SU-DHL-6 (cell line): ENCODE results near the gene KRTAP4-9.
"Not testable (repeated sequence)": the region's sequence is repeated elsewhere in the genome, so short reads cannot be mapped to it uniquely, and the experiment has no call there.

Experiments used
- H2AFZ ChIP-seq: fragments of 200-600 bp; sonication (generic); 2 replicates; pipeline ENCODE4 v1.6.1; 2014; ENCODE audit warnings: low read depth, mild to moderate bottlenecking, moderate library complexity, mixed read lengths, antibody characterized with exemption, low read length; ENCODE audit not compliant: severe bottlenecking
- H3F3A ChIP-seq: fragments of 200-600 bp; shearing (Covaris generic); 2 replicates; pipeline ENCODE4 v1.6.0; 2016; ENCODE audit warnings: antibody characterized with exemption, mild to moderate bottlenecking; ENCODE audit not compliant: insufficient read depth
- H3K27ac ChIP-seq: fragments of 200-600 bp; sonication (generic); 2 replicates; pipeline ENCODE4 v1.5.1; 2016; ENCODE audit warnings: low read depth, mild to moderate bottlenecking, low read length, moderate library complexity, mixed read lengths
- H3K27me3 ChIP-seq: fragments of 200-600 bp; sonication (generic), shearing (Covaris generic); 2 replicates; pipeline ENCODE4 v1.6.0; 2014; ENCODE audit warnings: mild to moderate bottlenecking, low read length
- H3K36me3 ChIP-seq: fragments of 200-600 bp; sonication (generic); 2 replicates; pipeline ENCODE4 v1.6.1; 2014; ENCODE audit warnings: mild to moderate bottlenecking, low read length, mixed read lengths
- H3K4me2 ChIP-seq: fragments of 300-600, 200-600 bp; shearing (Covaris generic), sonication (generic); 2 replicates; pipeline ENCODE4 v1.6.0; 2014; ENCODE audit warnings: low read length, low read depth, mild to moderate bottlenecking; ENCODE audit not compliant: poor library complexity, severe bottlenecking
- H3K4me3 ChIP-seq: fragments of 200-600 bp; sonication (generic); 2 replicates; pipeline ENCODE4 v1.5.1; 2014; ENCODE audit warnings: antibody characterized with exemption, low read length, mild to moderate bottlenecking, mixed read lengths; ENCODE audit not compliant: insufficient read depth, poor library complexity, severe bottlenecking
- H3K79me2 ChIP-seq: fragments of 200-600 bp; sonication (generic); 2 replicates; pipeline ENCODE4 v1.6.1; 2014; ENCODE audit warnings: mild to moderate bottlenecking, low read length, moderate library complexity; ENCODE audit not compliant: insufficient read depth
- H3K9ac ChIP-seq: fragments of 200-600 bp; sonication (generic); 2 replicates; pipeline ENCODE4 v1.7.0; 2014; ENCODE audit warnings: mild to moderate bottlenecking, low read length
- H3K9me2 ChIP-seq: fragments of 200-600 bp; sonication (generic); replicated peaks from 2 replicates; pipeline ENCODE4 v1.6.1; 2014; ENCODE audit warnings: low read length; ENCODE audit not compliant: insufficient read depth
- H3K9me3 ChIP-seq: fragments of 200-600 bp; sonication (generic); 2 replicates; pipeline ENCODE4 v1.6.1; 2014; ENCODE audit warnings: low read length, mixed read lengths; ENCODE audit not compliant: insufficient read depth
- H4K20me1 ChIP-seq: fragments of 200-600 bp; sonication (generic); 2 replicates; pipeline ENCODE4 v1.6.1; 2014; ENCODE audit warnings: low read depth, mild to moderate bottlenecking, antibody characterized with exemption, low read length, moderate library complexity, mixed read lengths
- EZH2phosphoT487 ChIP-seq: fragments of 200-600 bp; sonication (generic), shearing (Covaris generic); conservative IDR thresholded peaks from 2 replicates; pipeline ENCODE4 v1.6.1; 2018; ENCODE audit warnings: mild to moderate bottlenecking, antibody characterized with exemption, low read length, moderate library complexity, mixed read lengths
- TF ChIP-seq, protein P1 (sequence below): fragments of 200-600 bp; sonication (generic); IDR thresholded peaks from one replicate; pipeline ENCODE4 v1.5.1; 2017; ENCODE audit warnings: antibody characterized with exemption, mild to moderate bottlenecking, low read length, moderate library complexity; ENCODE audit not compliant: insufficient read depth, poor library complexity, severe bottlenecking

The KRTAP4-9 gene

DNA sequence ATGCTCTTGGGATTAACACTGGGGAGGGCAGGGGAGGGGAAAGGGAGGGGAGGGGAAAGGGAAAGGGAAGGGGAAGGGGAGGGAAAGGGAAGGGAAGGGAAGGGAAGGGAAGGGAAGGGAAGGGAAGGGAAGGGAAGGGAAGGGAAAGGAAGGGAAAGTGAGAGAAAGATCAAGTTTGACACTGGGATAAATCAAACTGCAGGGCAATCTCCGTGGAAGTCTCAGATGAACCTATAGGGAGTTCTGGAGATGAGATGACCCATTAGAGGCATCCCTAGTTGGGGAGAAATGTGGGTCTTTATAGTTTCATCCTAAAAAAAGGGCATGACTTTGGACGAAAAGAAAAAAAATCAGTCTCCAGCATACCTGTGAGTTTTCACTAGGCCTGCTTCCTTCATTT, 16.6 kb downstream of the KRTAP4-9 start:
- no peak overlapping the region for H3K4me3 ChIP-seq

DNA sequence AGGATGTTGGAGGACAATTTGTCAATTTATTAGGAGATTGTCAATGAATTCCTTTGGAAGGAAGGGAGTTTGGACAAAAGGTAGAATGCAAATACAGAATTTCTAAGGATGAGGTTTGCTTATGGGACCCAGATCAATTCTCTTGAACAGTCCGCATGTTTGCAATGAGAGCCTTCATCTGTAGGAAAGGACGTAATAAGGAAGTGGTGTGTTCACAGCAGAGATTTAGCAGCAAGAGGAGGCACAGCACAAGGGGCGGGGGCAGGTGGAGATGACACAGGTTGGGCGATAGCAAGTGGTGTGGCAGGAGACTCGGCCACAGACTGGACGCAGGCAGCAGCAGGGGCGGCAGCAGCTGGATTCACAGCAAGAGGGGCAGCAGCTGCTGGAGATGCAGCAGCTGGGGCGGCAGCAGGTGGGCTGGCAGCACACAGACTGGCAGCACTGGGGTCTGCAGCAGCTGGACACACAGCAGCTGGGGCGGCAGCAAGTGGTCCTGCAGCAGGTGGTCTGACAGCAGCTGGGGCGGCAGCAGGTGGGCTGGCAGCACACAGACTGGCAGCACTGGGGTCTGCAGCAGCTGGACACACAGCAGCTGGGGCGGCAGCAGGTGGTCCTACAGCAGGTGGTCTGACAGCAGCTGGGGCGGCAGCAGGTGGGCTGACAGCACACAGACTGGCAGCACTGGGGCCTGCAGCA, 18.3 kb downstream of the KRTAP4-9 start:
- H3K36me3 ChIP-seq, H4K20me1 ChIP-seq, H3K79me2 ChIP-seq, H2AFZ ChIP-seq, H3F3A ChIP-seq, H3K27ac ChIP-seq, H3K27me3 ChIP-seq, H3K4me3 ChIP-seq, H3K9ac ChIP-seq, H3K4me2 ChIP-seq, H3K9me2 ChIP-seq, H3K9me3 ChIP-seq: not testable (repeated sequence)

More for the DNA sequence above, 16.6 kb downstream of the KRTAP4-9 start:
- H3K4me2 ChIP-seq: no peak overlapping the region
- 0 out of 2 replicates have a peak, but pooled peaks cover 6% of the 10 kb centered on the region for H3K9me3 ChIP-seq
- H3F3A ChIP-seq: no peaks in the 10 kb centered on the region
- no peak overlapping the region for H2AFZ ChIP-seq
- H3K27me3 ChIP-seq: no peaks in the 10 kb centered on the region
- H3K9ac ChIP-seq: no peak overlapping the region
- no peak overlapping the region for H3K27ac ChIP-seq
- H3K79me2 ChIP-seq: no peaks in the 10 kb centered on the region
- H4K20me1 ChIP-seq: no peaks in the 10 kb centered on the region
- TF ChIP-seq, protein P1, sequence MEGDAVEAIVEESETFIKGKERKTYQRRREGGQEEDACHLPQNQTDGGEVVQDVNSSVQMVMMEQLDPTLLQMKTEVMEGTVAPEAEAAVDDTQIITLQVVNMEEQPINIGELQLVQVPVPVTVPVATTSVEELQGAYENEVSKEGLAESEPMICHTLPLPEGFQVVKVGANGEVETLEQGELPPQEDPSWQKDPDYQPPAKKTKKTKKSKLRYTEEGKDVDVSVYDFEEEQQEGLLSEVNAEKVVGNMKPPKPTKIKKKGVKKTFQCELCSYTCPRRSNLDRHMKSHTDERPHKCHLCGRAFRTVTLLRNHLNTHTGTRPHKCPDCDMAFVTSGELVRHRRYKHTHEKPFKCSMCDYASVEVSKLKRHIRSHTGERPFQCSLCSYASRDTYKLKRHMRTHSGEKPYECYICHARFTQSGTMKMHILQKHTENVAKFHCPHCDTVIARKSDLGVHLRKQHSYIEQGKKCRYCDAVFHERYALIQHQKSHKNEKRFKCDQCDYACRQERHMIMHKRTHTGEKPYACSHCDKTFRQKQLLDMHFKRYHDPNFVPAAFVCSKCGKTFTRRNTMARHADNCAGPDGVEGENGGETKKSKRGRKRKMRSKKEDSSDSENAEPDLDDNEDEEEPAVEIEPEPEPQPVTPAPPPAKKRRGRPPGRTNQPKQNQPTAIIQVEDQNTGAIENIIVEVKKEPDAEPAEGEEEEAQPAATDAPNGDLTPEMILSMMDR: no peak
- no peak for TF ChIP-seq EZH2phosphoT487
- H3K36me3 ChIP-seq: no peaks in the 10 kb centered on the region
- H3K9me2 ChIP-seq: no peaks in the 10 kb centered on the region

DNA sequence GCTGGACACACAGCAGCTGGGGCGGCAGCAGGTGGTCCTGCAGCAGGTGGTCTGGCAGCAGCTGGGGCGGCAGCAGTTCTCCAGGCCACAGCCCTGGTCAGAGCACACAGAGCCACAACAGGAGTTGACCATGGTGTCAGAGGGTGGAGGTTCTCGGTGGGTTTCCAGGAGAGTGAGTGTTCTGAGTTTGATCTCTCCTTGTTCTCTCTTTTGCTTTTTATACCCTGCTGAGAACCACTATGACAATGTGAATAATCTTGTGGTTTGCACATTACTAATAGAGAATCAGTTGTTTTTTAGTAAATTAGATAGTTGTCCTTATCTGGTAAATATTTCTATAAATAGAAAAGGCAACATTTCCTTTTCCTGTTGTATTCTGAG, 18.8 kb downstream of the KRTAP4-9 start, which contains the start of gene KRTAP4-12:
Gene KRTAP4-12, minus strand, starts transcription at position 192 of the 381 bp plus-strand sequence. Its CDS starts 60 bp downstream, at position 132.
- H3K9ac ChIP-seq, H4K20me1 ChIP-seq, H3K27ac ChIP-seq, H3K79me2 ChIP-seq, H2AFZ ChIP-seq, H3K4me2 ChIP-seq, H3K9me2 ChIP-seq, H3K36me3 ChIP-seq, H3F3A ChIP-seq, H3K4me3 ChIP-seq, H3K9me3 ChIP-seq, H3K27me3 ChIP-seq: not testable (repeated sequence)

DNA sequence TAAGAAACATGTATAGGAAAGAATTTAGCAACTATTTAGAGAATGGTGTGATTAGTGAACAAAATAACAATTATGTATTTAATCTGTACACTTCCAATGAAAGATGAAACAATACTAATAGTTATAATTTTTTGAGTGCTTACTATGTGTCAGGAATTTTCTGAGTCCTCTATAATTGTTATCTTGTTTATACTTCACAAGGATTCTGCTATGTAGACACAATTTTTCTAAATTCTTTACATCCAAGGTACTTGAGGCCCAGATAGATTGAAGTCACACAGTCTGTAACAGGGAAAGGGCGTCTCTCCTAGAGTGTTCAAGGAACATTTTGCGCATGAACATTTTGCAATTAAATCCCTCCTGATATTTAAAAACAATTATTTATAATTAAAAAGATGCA, 19.9 kb downstream of the KRTAP4-9 start:
- Histone ChIP-seq H3K9me2 (no peaks in the 10 kb centered on the region), H2AFZ (no peak overlapping the region), H3F3A (no peaks in the 10 kb centered on the region), H3K79me2 (no peaks in the 10 kb centered on the region), H3K27ac (no peak overlapping the region), H3K36me3 (no peaks in the 10 kb centered on the region), H3K27me3 (no peaks in the 10 kb centered on the region), H3K4me3 (no peak overlapping the region), H4K20me1 (no peaks in the 10 kb centered on the region), H3K4me2 (no peak overlapping the region), H3K9me3 (0 out of 2 replicates have a peak, but pooled peaks cover 6% of the 10 kb centered on the region), H3K9ac (no peak overlapping the region)
- TF ChIP-seq, protein P1: no peak
- TF ChIP-seq EZH2phosphoT487: no peak
